ENCODE data around the gene ACSF2.

GRCh38 chr17:50458270-50458669, 32.3 kb downstream of the ACSF2 start:
- no peak for TF ChIP-seq CTCF (IDR thresholded peaks at IDR 0.05; ENCODE audit: insufficient read depth, low read length, poor library complexity, severe bottlenecking)
- no peak for TF ChIP-seq EZH2phosphoT487 (conservative IDR thresholded peaks at IDR 0.05; ENCODE audit: low read length)

Measured in SU-DHL-6 (cell line).